ENCODE measurements around the gene EYA2.

- no peak for TF ChIP-seq CTCF (conservative IDR thresholded peaks at IDR 0.05 in 1 of 2, IDR thresholded peaks at IDR 0.05 in 1 of 2; ENCODE audit: extremely low read depth in 1 of 2, insufficient read depth in 1 of 2, low read depth in 1 of 2, low read length in 2 of 2)
- no peak for TF ChIP-seq EZH2 (IDR thresholded peaks at IDR 0.05; ENCODE audit: borderline replicate concordance, low read length)
These were observed 68.5 kb downstream of the EYA2 start for GRCh38 chr20:46963196-46963529.

All from mammary epithelial cell (primary cell).